ENCODE measurements around the gene CRYBG1.
"Not testable (repeated sequence)": the region's sequence is repeated elsewhere in the genome, so short reads cannot be mapped to it uniquely, and the experiment has no call there.

CRYBG1 gene

DNA sequence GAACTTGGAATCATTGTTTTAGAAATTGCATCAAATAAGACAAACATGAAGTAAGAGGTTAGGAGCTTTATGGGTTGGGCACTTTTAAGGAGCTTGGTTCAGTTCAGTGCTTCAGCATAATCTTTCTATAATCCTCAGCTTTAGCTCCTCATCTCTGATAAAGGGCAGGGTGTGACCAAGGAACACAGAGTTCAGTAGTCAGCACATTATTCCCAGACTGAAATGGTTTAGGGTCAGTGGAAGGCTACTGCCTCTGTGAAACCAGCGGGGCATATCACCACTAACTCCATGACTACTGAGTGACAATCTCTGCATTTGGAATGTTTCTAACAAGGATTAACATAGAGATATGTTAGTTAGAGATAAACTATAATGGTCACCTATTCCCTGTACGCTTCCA lies 36.9 kb downstream of the CRYBG1 start:
- H3K4me1 ChIP-seq: no peaks in the 10 kb centered on the region
- H3K9me3 ChIP-seq: no peaks in the 10 kb centered on the region
- H3K27me3 ChIP-seq: peaks cover 8% of the 10 kb centered on the region
- TF ChIP-seq, protein P1, sequence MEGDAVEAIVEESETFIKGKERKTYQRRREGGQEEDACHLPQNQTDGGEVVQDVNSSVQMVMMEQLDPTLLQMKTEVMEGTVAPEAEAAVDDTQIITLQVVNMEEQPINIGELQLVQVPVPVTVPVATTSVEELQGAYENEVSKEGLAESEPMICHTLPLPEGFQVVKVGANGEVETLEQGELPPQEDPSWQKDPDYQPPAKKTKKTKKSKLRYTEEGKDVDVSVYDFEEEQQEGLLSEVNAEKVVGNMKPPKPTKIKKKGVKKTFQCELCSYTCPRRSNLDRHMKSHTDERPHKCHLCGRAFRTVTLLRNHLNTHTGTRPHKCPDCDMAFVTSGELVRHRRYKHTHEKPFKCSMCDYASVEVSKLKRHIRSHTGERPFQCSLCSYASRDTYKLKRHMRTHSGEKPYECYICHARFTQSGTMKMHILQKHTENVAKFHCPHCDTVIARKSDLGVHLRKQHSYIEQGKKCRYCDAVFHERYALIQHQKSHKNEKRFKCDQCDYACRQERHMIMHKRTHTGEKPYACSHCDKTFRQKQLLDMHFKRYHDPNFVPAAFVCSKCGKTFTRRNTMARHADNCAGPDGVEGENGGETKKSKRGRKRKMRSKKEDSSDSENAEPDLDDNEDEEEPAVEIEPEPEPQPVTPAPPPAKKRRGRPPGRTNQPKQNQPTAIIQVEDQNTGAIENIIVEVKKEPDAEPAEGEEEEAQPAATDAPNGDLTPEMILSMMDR (IDR thresholded peaks at IDR 0.05; ENCODE audit: low read depth, low read length): no peak
- H3K4me3 ChIP-seq (ENCODE audit: low read depth, low read length): no peak overlapping the region
- H3K36me3 ChIP-seq: no peaks in the 10 kb centered on the region
- no peak for DNase-seq

DNA sequence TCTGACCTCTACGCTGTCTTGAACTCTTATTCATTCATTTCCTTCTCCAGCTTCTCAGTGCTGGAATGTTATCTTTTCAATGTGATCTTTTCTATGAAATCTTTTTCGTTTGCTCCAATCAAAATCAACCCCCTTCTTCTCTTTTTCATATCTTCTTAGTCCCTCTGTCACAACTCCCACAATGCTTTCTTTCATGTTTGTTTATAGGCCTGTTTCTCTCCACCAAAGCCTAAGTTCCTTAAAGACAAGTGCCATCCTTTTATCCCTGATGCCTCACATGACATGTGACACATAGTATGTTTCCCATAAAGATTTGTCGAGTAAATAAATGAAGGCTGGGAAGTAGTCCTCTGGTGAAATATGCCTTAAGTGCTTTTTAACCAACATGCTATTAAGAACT lies 38.1 kb downstream of the CRYBG1 start:
- Histone ChIP-seq H3K36me3 (no peaks in the 10 kb centered on the region), H3K4me3 (ENCODE audit: low read depth, low read length) (no peak overlapping the region), H3K27me3 (peaks cover 8% of the 10 kb centered on the region), H3K9me3 (no peaks in the 10 kb centered on the region), H3K4me1 (no peaks in the 10 kb centered on the region)
- DNase-seq: no peak
- TF ChIP-seq, protein P1 (IDR thresholded peaks at IDR 0.05; ENCODE audit: low read depth, low read length): no peak

DNA sequence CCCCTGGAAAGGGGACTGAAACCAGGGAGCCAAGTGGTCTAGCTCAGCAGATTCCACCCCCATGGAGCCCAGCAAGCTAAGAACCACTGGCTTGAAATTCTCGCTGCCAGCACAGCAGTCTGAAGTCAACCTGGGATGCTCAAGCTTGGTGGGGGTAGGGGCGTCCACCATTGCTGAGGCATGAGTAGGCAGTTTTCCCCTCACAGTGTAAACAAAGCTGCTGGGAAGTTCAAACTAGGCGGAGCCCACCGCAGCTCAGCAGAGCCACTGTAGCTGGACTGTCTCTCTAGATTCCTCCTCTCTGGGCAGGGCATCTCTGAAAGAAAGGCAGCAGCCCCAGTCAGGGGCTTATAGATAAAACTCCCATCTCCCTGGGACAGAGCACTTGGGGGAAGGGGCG lies 44.5 kb downstream of the CRYBG1 start:
- not testable (repeated sequence) for H3K9me3 ChIP-seq; DNase-seq; H3K4me1 ChIP-seq; H3K36me3 ChIP-seq; H3K27me3 ChIP-seq; H3K4me3 ChIP-seq (ENCODE audit: low read depth, low read length)

DNA sequence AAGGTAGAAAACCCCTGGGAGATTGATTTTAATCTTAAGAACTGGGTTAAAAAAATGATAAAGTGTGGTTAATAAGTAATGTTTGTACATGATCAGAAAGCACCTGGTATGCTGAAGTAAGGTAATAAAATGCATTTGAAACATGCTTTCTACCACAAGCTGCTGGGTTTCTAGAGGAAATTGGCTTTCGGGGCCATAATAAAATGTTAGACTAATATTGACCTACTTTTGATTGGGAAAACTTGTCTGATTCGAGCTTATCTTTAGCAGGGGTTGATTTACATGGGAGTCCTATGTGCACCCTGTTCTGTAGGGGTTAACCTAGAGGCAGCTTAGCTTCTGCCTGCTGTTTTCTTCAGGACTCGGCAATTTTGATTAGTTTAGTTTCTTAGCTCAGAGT lies 50.5 kb downstream of the CRYBG1 start:
- H3K4me3 ChIP-seq (ENCODE audit: low read depth, low read length): no peak overlapping the region
- H3K9me3 ChIP-seq: no peaks in the 10 kb centered on the region
- no peaks in the 10 kb centered on the region for H3K4me1 ChIP-seq
- no peak for DNase-seq
- peaks cover 16% of the 10 kb centered on the region for H3K27me3 ChIP-seq
- H3K36me3 ChIP-seq: no peaks in the 10 kb centered on the region
- TF ChIP-seq, protein P1 (IDR thresholded peaks at IDR 0.05; ENCODE audit: low read depth, low read length): no peak

DNA sequence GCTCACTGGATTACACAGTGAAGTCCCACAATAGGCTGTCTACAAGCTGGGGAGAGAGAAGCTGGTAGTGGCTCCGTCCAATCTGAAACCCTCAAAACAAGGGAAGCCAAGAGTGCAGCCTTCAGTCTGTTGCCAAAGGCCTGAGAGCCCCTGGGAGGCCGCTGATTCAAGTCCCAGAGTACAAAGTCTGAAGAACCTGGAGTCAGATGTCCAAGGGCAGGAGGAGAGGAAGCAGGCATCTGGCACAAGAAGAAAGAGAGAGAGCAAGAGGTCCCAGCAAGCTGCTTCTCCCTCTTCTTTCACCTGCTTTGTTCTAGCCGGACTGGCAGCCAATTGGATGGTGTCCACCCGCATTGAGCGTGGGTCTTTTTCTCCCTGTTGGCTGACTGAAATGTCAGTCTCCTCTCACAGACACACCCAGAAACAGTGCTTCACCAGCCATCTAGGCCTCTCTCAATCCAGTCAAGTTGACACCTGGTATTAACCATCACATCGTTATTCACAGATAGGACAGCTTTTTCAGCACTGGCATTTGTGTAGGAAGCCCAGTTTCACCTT lies 51.2 kb downstream of the CRYBG1 start:
- no peak overlapping the region for H3K4me3 ChIP-seq (ENCODE audit: low read depth, low read length)
- H3K9me3 ChIP-seq: no peaks in the 10 kb centered on the region
- H3K4me1 ChIP-seq: no peaks in the 10 kb centered on the region
- TF ChIP-seq, protein P1 (IDR thresholded peaks at IDR 0.05; ENCODE audit: low read depth, low read length): no peak
- no peak for DNase-seq
- H3K27me3 ChIP-seq: peaks cover 16% of the 10 kb centered on the region
- H3K36me3 ChIP-seq: no peaks in the 10 kb centered on the region

DNA sequence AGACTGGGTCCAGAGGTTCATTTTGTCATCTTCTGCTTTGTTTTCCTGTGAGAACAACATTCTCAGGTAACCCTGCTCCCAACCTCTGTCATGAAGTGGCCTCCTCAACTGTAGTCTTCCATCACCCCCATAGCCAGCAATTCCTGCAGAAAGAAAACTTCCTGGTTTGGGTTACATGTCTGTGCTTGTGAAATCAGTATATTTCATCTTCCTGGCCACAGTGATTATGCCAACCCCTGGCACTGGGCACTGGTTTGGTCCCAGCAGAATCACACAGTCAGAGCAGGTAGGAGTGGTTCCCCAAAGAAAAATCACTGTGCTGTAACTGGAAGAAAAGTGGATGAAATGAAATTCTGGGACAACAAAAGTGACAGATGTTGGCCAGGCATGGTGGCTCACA lies 52.5 kb downstream of the CRYBG1 start:
- TF ChIP-seq, protein P1 (IDR thresholded peaks at IDR 0.05; ENCODE audit: low read depth, low read length): no peak
- H3K27me3 ChIP-seq: peaks cover 19% of the 10 kb centered on the region
- H3K9me3 ChIP-seq: no peaks in the 10 kb centered on the region
- no peak overlapping the region for H3K4me3 ChIP-seq (ENCODE audit: low read depth, low read length)
- DNase-seq: no peak
- H3K36me3 ChIP-seq: no peaks in the 10 kb centered on the region
- H3K4me1 ChIP-seq: no peaks in the 10 kb centered on the region

DNA sequence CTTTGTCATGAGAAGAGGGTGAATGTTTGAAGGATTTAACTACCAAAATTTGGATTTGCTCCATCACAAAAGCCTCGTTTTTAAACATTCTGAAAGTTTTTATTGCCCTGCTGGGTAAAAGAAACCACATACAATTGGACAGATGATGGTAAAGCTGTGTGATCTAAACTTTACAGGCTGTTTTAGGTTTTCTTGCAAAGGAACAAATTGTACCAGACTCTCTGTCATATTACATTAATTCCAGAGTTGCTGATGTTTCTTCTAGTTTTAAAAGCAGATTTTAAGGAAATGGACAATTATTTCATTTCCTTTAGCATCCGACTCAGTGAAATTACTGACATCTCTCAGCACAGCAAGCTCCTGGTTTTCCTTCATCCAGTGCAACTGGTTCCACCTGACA lies 53.2 kb downstream of the CRYBG1 start:
- Histone ChIP-seq H3K27me3 (peaks cover 24% of the 10 kb centered on the region), H3K9me3 (no peaks in the 10 kb centered on the region), H3K36me3 (no peaks in the 10 kb centered on the region), H3K4me3 (ENCODE audit: low read depth, low read length) (no peak overlapping the region), H3K4me1 (no peaks in the 10 kb centered on the region)
- TF ChIP-seq, protein P1 (IDR thresholded peaks at IDR 0.05; ENCODE audit: low read depth, low read length): no peak
- no peak for DNase-seq
